22Rv1 (cell line): ENCODE measurements around the gene SLC4A9.

ENCODE experiments used
- H3K27ac ChIP-seq: fragments of 450-650 bp; 2 replicates; pipeline ENCODE4 v1.5.1; 2017
- ZFX ChIP-seq: fragments of 450-650 bp; IDR thresholded peaks from 2 replicates; pipeline ENCODE4 v1.6.1; 2017; ENCODE audit warnings: antibody characterized with exemption, borderline replicate concordance
- TF ChIP-seq, protein P1 (sequence below): fragments of 450-650 bp; IDR thresholded peaks from 2 replicates; pipeline ENCODE4 v1.5.1; 2017; ENCODE audit warnings: mild to moderate bottlenecking

The SLC4A9 gene

DNA sequence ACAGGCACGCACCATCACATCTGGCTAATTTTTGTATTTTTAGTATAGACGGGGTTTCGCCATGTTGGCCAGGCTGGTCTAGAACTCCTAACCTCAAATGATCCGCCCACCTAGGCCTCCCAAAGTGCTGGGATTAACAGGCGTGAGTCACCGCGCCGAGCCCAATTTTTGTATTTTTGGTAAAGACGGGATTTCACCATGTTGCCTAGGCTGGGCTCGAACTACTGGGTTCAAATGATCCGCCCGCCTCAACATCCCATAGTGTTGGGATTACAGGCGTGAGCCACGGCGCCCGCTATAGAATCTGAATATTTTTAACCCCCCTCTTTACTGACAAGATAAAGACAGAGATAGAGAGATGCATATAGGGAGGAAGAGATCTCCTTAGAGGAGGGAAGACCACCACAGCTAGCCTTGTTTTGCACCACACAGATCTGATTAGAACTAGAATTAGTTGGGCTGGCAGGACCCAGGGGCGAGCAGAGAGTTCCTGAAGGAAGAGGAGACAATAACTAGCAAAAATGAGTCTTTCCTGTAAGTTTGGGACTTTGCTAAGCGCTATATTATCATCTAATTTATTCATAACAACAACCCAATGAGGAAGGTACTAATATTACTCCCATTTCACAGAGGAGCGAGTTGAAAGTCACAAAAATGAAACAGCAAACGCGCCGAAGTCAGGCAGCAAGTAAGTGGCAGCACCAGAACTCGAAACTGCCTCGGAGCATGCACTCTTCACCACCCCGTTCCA, 40.2 kb downstream of the SLC4A9 start:
- H3K27ac ChIP-seq, result peak overlapping the region; percentile 93
- TF ChIP-seq ZFX, result no peak
- TF ChIP-seq, protein P1, sequence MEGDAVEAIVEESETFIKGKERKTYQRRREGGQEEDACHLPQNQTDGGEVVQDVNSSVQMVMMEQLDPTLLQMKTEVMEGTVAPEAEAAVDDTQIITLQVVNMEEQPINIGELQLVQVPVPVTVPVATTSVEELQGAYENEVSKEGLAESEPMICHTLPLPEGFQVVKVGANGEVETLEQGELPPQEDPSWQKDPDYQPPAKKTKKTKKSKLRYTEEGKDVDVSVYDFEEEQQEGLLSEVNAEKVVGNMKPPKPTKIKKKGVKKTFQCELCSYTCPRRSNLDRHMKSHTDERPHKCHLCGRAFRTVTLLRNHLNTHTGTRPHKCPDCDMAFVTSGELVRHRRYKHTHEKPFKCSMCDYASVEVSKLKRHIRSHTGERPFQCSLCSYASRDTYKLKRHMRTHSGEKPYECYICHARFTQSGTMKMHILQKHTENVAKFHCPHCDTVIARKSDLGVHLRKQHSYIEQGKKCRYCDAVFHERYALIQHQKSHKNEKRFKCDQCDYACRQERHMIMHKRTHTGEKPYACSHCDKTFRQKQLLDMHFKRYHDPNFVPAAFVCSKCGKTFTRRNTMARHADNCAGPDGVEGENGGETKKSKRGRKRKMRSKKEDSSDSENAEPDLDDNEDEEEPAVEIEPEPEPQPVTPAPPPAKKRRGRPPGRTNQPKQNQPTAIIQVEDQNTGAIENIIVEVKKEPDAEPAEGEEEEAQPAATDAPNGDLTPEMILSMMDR, result no peak

DNA sequence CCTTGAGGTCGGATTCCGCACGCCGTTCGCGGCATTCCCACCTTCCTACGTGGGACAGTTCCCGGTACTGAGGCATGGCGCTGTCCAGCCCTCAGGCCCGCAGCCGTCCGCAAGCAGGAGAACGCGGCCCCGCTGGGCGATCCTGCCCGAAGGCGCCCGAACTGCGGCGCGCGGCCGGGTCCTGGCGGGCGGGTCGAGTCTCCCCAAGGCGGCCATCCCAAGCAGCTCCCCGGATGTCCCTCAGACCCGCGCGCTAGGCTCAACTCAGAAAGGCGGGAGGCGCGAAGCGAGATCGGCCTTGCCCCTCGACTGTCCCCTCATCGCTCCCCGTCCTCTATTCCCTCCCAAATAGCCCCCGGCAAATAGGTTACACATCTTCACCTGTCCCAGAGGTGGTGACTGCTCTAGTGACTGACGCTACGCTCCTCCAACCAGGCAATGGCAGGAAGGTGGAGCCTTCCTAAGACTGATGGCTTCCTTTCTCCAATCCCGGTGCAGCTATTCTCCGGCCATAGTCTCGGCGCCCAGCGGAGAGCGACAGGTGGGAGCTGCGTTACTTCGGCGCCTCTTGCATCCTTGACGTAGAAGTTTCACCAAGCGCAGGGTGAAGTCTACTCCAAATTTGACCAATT, 40.9 kb downstream of the SLC4A9 start:
- H3K27ac ChIP-seq, result peak overlapping the region; percentile 93

DNA sequence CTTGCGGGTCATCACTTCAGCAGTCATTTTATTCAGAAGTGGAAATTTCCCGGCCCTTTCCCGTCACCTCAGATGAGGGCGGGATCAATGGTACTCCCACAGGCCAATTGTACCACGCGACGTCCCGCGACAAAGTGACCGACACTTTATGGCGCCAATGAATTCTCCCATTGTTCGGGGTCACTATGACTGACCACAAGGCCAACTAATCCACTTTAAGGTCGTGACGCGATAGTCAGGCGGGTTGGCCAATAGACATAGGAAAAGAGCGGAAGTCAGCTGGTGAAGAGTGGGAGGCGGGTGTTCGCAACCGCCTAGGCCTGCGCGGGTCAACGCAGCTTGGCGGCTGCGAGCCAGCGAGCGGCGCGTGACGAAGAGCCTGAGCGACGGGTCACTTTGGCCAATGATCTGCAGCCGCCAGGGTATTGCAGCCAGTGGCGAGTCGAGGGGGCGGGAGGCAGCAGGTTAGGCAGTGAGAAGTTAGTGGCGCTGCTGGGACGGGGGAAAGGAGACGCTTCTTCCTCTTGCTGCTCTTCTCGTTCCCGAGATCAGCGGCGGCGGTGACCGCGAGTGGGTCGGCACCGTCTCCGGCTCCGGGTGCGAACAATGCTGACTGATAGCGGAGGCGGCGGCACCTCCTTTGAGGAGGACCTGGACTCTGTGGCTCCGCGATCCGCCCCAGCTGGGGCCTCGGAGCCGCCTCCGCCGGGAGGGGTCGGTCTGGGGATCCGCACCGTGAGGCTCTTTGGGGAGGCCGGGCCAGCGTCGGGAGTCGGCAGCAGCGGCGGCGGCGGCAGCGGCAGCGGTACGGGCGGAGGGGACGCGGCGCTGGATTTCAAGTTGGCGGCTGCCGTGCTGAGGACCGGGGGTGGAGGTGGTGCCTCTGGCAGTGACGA, 41.6 kb downstream of the SLC4A9 start, which contains the start of gene ANKHD1:
Gene ANKHD1, plus strand, starts transcription at position 472 of the 896 bp plus-strand sequence. Its CDS starts 135 bp downstream, at position 607.
- peak within 1 kb of the TSS; percentile 93 for H3K27ac ChIP-seq
- TF ChIP-seq, protein P1, result no peak
- no peak for TF ChIP-seq ZFX

More for the DNA sequence above, 40.9 kb downstream of the SLC4A9 start:
- TF ChIP-seq ZFX, result no peak
- TF ChIP-seq, protein P1, result no peak

DNA sequence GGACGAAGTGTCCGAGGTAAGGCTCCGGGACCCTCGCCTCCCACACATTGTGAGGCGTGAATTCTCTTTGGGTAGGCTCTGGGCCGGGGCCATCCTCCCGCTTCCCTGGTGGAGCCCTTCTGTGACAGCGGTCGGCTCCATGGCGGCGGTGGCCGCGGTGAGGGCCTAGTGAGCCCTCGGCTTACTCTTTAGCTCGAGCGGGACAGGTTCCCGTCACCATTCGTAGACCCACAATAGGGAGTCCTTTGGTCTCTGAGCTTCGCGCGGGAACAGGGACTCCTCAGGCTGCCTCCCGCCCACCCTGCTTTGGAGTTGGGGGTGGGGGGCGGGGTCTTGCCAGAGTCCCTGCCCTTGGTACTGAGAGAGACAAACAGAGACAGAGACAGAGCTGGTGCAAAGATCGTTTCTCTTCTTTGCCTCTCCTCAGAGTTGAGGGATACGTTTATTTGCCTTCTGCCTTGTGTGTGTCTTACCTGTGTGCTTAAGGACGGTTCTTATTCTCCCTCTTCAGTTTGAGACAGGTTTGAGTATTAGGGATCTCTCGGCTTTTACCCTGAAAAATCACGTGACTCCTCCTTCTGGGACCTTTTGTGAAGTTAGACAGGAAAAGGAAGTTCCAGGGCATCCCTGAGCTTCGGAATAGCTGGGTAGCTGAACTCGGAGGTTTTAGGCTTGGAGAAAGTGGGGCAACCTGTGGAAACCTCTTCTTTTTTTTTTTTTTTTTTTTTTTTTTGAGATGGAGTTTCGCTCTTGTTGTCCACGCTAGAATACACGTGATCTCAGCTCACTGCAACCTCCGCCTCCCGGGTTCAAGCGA, 42.5 kb downstream of the SLC4A9 start:
- H3K27ac ChIP-seq, result peak overlapping the region; percentile 93
- TF ChIP-seq, protein P1, result no peak
- no peak for TF ChIP-seq ZFX

DNA sequence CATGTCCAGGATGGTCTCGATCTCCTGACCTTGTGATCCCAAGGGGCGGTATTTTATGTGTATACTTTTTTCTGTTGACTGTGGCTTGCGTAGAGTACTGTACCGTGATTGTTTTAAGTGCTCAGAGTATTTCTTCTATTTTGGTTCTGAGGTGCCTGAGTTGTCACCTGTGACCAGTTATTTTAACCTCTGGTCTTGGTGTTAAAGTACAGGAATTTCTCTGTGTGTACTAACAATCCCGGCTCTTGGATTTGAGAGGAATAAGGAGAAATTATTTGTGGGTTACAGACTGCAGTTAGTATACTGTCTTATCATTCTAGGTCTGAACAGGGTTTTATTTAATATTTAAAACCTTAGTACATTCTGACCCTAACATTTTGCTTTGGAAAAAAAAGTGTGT, 43.6 kb downstream of the SLC4A9 start:
- TF ChIP-seq, protein P1, result no peak
- TF ChIP-seq ZFX, result no peak
- no peak overlapping the region for H3K27ac ChIP-seq

DNA sequence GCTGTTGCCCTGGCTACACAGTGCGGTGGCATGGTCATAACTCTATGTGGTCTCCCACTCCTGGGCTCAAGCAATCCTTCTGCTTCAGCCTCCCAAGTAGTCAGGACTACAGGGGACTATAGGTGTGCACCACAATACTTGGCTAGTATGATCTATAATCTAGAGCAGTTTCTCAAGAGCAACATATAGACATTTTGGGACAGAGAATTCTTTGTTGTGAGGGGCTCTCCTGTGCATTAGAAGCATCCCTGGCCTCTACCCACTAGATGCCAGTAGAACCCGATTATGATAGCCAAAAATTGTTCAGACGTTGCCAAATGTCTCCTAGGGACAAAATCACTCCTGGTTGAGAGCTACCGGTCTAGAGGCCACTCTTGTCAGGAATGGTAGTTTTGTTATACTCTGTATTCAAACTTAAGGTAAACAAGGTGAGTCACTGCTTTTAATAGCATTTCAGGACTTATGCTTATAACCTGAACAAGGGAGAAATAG, 48.8 kb downstream of the SLC4A9 start:
- peak overlapping the region; percentile 54 for H3K27ac ChIP-seq
- TF ChIP-seq, protein P1, result no peak
- TF ChIP-seq ZFX, result no peak
